Uterus (tissue), 4 donors: ENCODE data around the gene LEMD1. TPM values are rescaled to one million over a fixed set of nuclear protein-coding genes. Genes with fewer than 3 reads are reported as not detected.

Experiments used
- DNase-seq, 2 donors: peaks; one replicate each; pipeline ENCODE4 v3.0.0-alpha.2; 2019 to 2020
- H3K27ac ChIP-seq, 2 donors: fragments of 200-600 bp; sonication (generic); 1 replicate in 1 of 2; 2 replicates in 1 of 2; pipeline ENCODE4 v1.5.1; 2016 to 2018
- H3K27me3 ChIP-seq, 2 donors: fragments of 200-600 bp; sonication (generic); one replicate each; pipeline ENCODE4 v1.5.1; 2018 to 2019; ENCODE audit warnings: control low read depth in 1 of 2
- H3K36me3 ChIP-seq, 2 donors: fragments of 200-600 bp; sonication (generic); one replicate each; pipeline ENCODE4 v1.5.1; 2019; ENCODE audit warnings: control low read depth in 1 of 2
- H3K4me1 ChIP-seq, 2 donors: fragments of 200-600 bp; sonication (generic); one replicate each; pipeline ENCODE4 v1.5.1; 2018 to 2019; ENCODE audit warnings: control low read depth in 1 of 2
- H3K4me3 ChIP-seq, 2 donors: fragments of 200-600 bp; sonication (generic); 1 replicate in 1 of 2; 2 replicates in 1 of 2; pipeline ENCODE4 v1.5.1; 2018 to 2019; ENCODE audit warnings: mild to moderate bottlenecking in 1 of 2
- H3K9me3 ChIP-seq, 2 donors: fragments of 200-600 bp; sonication (generic); one replicate each; pipeline ENCODE4 v1.5.1; 2019; ENCODE audit warnings: control low read depth in 1 of 2
- POLR2A ChIP-seq, 2 donors: fragments of 450-650 bp; IDR thresholded peaks; one replicate each; pipeline ENCODE4 v1.6.1; 2016; ENCODE audit warnings: antibody characterized with exemption in 2 of 2, mild to moderate bottlenecking in 1 of 2, moderate library complexity in 1 of 2
- intact Hi-C: fragments of 100-400 bp; cut with DNase I; formaldehyde crosslinking; loops from one replicate; pipeline ENCODE4 v1.15.1; 2023; ENCODE audit warnings: low total_unique reads
- total RNA-seq, 4 donors: library from RNA; depleted of rRNA in 3 of 4; stranded (reverse); fragments of >200 nt in 3 of 4; gene quantifications; one replicate each; pipeline versions ENCODE4 v1.1.0 to v1.2.4, GENCODE V29; 2014 to 2023
- TF ChIP-seq, protein P1 (sequence below), 4 experiments: fragments of 200-600 bp in 2 of 4; fragments of 450-650 bp in 2 of 4; sonication (generic) in 2 of 4; IDR thresholded peaks; one replicate each; pipeline ENCODE4 v1.5.1; 2016 to 2019; ENCODE audit warnings: antibody characterized with exemption in 4 of 4, mild to moderate bottlenecking in 2 of 4, moderate library complexity in 1 of 4
- donor health status: DM: yes; HTN: yes; CAD: no.

LEMD1 gene
- total RNA-seq, 4 donors from 2014 or later: 1.6 to 1.8 TPM; not detected in 2

DNA sequence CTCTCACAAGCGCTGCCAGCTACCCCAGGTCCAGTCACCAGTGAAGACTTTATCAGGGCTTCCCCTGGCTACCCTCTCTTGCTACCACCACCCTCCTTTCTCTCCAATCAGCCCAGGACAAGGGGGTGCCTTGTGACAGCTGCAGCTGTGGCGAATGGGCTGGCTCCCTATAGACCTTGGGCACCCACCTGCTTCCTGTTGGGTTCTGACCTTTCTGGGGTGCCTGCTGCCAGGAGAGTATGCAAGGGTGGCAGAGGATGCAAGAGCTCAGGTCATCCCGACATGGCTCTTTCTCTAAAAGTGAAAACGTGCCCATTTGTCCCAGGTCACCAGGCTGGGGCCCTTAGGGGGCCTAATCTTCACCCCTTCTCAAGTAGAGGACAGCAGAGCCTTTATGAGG, 71.7 kb downstream of the LEMD1 start:
- no peaks in the 10 kb centered on the region for H3K27me3 ChIP-seq
- no peak for DNase-seq
- H3K36me3 ChIP-seq: no peaks in the 10 kb centered on the region
- H3K9me3 ChIP-seq: no peaks in the 10 kb centered on the region
- no peaks in the 10 kb centered on the region for H3K4me1 ChIP-seq
- no peak overlapping the region for H3K4me3 ChIP-seq
- intact Hi-C loops: no loop called here
- TF ChIP-seq POLR2A (IDR thresholded peaks at IDR 0.05): no peak
- TF ChIP-seq, protein P1, sequence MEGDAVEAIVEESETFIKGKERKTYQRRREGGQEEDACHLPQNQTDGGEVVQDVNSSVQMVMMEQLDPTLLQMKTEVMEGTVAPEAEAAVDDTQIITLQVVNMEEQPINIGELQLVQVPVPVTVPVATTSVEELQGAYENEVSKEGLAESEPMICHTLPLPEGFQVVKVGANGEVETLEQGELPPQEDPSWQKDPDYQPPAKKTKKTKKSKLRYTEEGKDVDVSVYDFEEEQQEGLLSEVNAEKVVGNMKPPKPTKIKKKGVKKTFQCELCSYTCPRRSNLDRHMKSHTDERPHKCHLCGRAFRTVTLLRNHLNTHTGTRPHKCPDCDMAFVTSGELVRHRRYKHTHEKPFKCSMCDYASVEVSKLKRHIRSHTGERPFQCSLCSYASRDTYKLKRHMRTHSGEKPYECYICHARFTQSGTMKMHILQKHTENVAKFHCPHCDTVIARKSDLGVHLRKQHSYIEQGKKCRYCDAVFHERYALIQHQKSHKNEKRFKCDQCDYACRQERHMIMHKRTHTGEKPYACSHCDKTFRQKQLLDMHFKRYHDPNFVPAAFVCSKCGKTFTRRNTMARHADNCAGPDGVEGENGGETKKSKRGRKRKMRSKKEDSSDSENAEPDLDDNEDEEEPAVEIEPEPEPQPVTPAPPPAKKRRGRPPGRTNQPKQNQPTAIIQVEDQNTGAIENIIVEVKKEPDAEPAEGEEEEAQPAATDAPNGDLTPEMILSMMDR (IDR thresholded peaks at IDR 0.05): no peak
- no peak overlapping the region for H3K27ac ChIP-seq

DNA sequence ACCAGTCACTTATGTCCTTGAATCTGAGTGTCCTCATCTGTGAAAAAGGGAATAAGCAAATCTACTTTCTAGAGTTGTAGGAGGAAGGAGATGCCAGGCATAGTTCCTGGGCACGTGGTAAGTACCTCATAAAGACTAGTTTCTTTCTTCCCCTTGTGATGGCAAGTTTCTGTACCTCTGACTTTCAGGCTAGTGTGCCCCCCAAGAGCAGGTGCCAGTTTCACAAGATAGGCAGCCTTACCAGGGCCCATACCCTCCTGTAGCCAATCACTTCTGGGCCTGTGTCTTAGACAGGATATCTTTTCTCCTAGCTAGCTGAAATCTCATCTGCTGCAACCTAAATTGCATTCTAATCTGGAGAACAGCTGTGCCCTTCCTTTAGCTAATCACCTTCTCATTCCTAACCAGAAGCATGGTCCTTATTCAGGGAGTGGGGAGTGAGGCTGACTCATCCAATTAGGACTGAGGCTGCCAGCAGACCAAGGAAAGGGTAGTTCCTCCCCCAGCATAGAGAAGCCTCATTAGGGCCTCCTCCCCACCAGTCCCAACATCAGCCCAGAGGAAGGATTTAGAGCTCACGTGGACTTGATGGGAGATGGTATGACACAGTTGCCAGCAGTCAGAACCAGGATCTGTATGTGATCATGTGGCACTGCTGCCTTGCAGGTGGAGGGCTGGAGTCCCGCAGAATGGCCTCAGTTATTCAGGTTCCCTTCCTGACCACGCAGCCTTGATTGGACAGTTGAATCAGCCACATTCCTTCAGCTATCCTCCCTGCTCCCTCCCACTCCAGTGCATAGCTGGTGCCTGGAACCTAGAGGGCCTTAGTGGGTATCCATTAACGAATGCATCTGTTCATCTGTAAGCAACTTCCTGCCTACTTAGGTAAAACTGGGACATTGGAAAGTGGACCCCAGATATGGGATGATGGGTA, 73.0 kb downstream of the LEMD1 start:
- H3K27me3 ChIP-seq: peaks cover 0 to 5% of the 10 kb centered on the region in 2 donors

DNA sequence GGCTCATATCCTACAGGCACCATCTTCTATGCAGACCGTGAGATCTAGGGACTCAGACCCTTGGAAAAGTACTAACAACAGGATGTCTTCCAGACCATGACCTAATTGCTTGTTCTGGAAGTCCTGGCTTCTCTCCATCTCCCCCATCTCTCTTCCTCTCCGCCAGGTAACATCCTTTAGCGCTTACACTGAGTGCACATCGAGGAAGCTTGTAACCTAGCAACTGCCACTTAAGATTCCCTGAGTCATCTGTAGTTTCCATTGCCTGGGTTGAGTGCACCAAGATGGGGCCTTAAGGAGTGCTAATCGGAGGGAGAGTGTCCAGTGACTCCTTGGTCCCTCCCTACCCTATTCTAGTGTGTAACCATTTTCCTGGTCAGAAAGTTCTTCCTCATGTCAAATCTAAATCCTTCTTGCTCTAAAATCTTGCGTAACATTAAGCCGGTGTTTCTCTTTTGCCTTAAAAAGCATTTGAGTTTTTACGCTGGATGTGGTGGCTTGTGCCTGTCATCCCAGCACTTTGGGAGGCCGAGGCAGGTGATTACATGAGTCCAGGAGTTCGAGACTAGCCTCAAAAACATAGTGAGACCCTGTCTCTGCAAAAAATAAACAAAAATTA, 74.8 kb downstream of the LEMD1 start:
- Histone ChIP-seq H3K36me3 (no peaks in the 10 kb centered on the region), H3K4me1 (peaks cover 0 to 12% of the 10 kb centered on the region in 2 donors), H3K27ac (no peak overlapping the region), H3K9me3 (no peaks in the 10 kb centered on the region), H3K4me3 (no peak overlapping the region), H3K27me3 (peaks cover 0 to 12% of the 10 kb centered on the region in 2 donors)
- TF ChIP-seq POLR2A (IDR thresholded peaks at IDR 0.05): no peak
- TF ChIP-seq, protein P1 (IDR thresholded peaks at IDR 0.05): no peak
- DNase-seq: no peak
- intact Hi-C loops: loop anchor here (10.0 kb wide), 1 partner anchor 138 kb away; no protein-coding TSS in a partner anchor

More for the DNA sequence above, 73.0 kb downstream of the LEMD1 start:
- intact Hi-C loops: loop anchor here (10.0 kb wide), 1 partner anchor 136 kb away; no protein-coding TSS in a partner anchor
- H3K27ac ChIP-seq: no peak overlapping the region
- peaks cover 0 to 6% of the 10 kb centered on the region in 2 donors for H3K4me1 ChIP-seq
- no peak overlapping the region for H3K4me3 ChIP-seq
- H3K9me3 ChIP-seq: no peaks in the 10 kb centered on the region
- TF ChIP-seq POLR2A (IDR thresholded peaks at IDR 0.05): no peak
- TF ChIP-seq, protein P1 (IDR thresholded peaks at IDR 0.05): no peak
- H3K36me3 ChIP-seq: no peaks in the 10 kb centered on the region
- DNase-seq: no peak

DNA sequence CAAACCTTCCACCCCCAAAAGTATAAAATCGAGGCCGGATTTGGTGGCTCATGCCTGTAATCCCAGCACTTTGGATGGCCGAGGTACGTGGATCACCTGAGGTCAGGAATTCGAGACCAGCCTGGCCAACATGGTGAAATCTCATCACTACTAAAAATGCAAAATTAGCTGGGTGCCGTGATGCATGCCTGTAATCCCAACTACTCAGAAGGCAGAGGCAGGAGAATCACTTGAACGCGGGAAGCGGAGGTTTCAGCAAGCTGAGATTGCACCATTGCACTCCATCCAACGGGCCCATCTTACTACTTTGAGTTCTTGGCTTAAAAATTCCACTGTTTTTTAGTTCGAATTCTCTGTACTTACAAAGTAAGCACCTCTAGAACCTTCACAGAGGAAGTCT, 76.1 kb downstream of the LEMD1 start:
- no peaks in the 10 kb centered on the region for H3K9me3 ChIP-seq
- H3K4me3 ChIP-seq: no peak overlapping the region
- H3K27me3 ChIP-seq: peaks cover 0 to 12% of the 10 kb centered on the region in 2 donors
- no peaks in the 10 kb centered on the region for H3K36me3 ChIP-seq
- H3K4me1 ChIP-seq: peaks cover 0 to 12% of the 10 kb centered on the region in 2 donors
- no peak for DNase-seq
- intact Hi-C loops: loop anchor here (10.0 kb wide), 1 partner anchor 139 kb away; no protein-coding TSS in a partner anchor
- TF ChIP-seq POLR2A (IDR thresholded peaks at IDR 0.05): no peak
- TF ChIP-seq, protein P1 (IDR thresholded peaks at IDR 0.05): no peak
- no peak overlapping the region for H3K27ac ChIP-seq
